ENCODE results near the gene RCOR1. TPM values are rescaled to one million over a fixed set of nuclear protein-coding genes. Genes with fewer than 3 reads are reported as not detected.
A peak's percentile ranks its signal among the peaks of the same experiment; 100 is the strongest.

The RCOR1 gene
- total and polyA plus RNA-seq, 2 of the 4 experiments (the other 2 are of a cell fraction): 9.0 to 11.2 TPM

GRCh38 chr14:102579696-102580549 lies 12.5 kb upstream of the RCOR1 start:
- peak overlapping the region; percentile 51 for H2AK9ac ChIP-seq (replicated peaks; ENCODE audit: low read depth, low read length, poor library complexity)
- H3K56ac ChIP-seq (ENCODE audit: extremely low read depth, insufficient read depth, low read length): no peak overlapping the region
- peak overlapping the region; percentile 25 for H2BK5ac ChIP-seq (ENCODE audit: low read depth, low read length, poor library complexity, severe bottlenecking)
- H3K27me3 ChIP-seq (ENCODE audit: control insufficient read depth, insufficient read depth, low read length): no peaks in the 10 kb centered on the region
- in situ Hi-C loops (cut with MboI; ENCODE audit: low sequenced_read_pairs) (no loop called here), intact Hi-C loops (cut with micrococcal nuclease) (no loop called here), dilution Hi-C loops (cut with HindIII; ENCODE audit: low sequenced_read_pairs, unreplicated experiment) (no loop called here)
- 31% methylated on average over 10 of the region's 19 CpGs; no CpG with 5 or more reads in 1 of the 2 experiments for WGBS, 2 experiments (ENCODE audit: extremely low coverage in 2 of 2, insufficient read length in 1 of 2)
- no peak overlapping the region; the same call in 1 of the 2 replicates for H3K23ac ChIP-seq (ENCODE audit: low read depth, low read length)
- H3K79me1 ChIP-seq (ENCODE audit: low read depth in 1 of 2, low read length in 2 of 2): no peaks in the 10 kb centered on the region; a peak in 1 of 4 replicates
- no peaks in the 10 kb centered on the region for H3K9me3 ChIP-seq (ENCODE audit: control insufficient read depth, insufficient read depth, low read length)
- peaks cover 15% of the 10 kb centered on the region for H3K9me1 ChIP-seq (ENCODE audit: insufficient read depth, low read length)
- ATAC-seq (ENCODE audit: low read depth) (peak; percentile 72), DNase-seq (peak; percentile 76)
- no peak overlapping the region; the same call in 1 of the 2 replicates for H2BK20ac ChIP-seq (ENCODE audit: low read depth, low read length)
- H2AFZ ChIP-seq (replicated peaks; ENCODE audit: low read length, poor library complexity): peak overlapping the region; percentile 90
- H2AK5ac ChIP-seq (ENCODE audit: low read depth, low read length): peak overlapping the region; percentile 20; the same call in 1 of the 2 replicates
- H4K5ac ChIP-seq (ENCODE audit: low read depth, low read length): no peak overlapping the region
- H4K20me1 ChIP-seq (ENCODE audit: insufficient read depth, low read length): no peaks in the 10 kb centered on the region
- peak overlapping the region in 1 of 2 experiments; percentile 17; a peak in 2 of 4 replicates for H4K8ac ChIP-seq (ENCODE audit: low read depth in 2 of 2, low read length in 2 of 2)
- ChIA-PET POLR2A (ENCODE audit: unreplicated experiment) (no interaction called here), CTCF (no interaction called here)
- peak overlapping the region; percentile 30; the same call in 1 of the 2 replicates for H3K27ac ChIP-seq (ENCODE audit: insufficient read depth, low read length)
- peak overlapping the region; percentile 46; the same call in 1 of the 2 replicates for H4K91ac ChIP-seq (ENCODE audit: insufficient read depth, low read depth, low read length)
- no peaks in the 10 kb centered on the region for H3K36me3 ChIP-seq (ENCODE audit: control insufficient read depth, insufficient read depth, low read length)
- peak overlapping the region; percentile 33 for H3K4me2 ChIP-seq (ENCODE audit: low read depth, low read length)
- BruUV-seq (replicated peaks): no TSS peak
- no peak overlapping the region for H3K4me3 ChIP-seq (ENCODE audit: insufficient read depth, low read depth, low read length)
- H2BK15ac ChIP-seq (ENCODE audit: low read depth, low read length): peak overlapping the region; percentile 22; the same call in 1 of the 3 replicates
- no peak overlapping the region for H3K9ac ChIP-seq (ENCODE audit: low read depth, low read length)
- H2BK120ac ChIP-seq (ENCODE audit: low read depth, low read length): peak overlapping the region; percentile 56; the same call in 1 of the 2 replicates
- peak overlapping the region; percentile 71 for H3K4ac ChIP-seq (ENCODE audit: low read depth, low read length)
- peak overlapping the region; percentile 29; the same call in 1 of the 2 replicates for H3K14ac ChIP-seq (replicated peaks; ENCODE audit: low read depth, low read length)
- H3K4me1 ChIP-seq (ENCODE audit: control insufficient read depth, insufficient read depth, low read length): peaks cover 11% of the 10 kb centered on the region
- 0 out of 2 replicates have a peak overlapping the region, but pooled peaks have one; percentile 7 for H3K18ac ChIP-seq (ENCODE audit: low read depth, low read length)
- TF ChIP-seq RCOR1 (IDR thresholded peaks at IDR 0.05; ENCODE audit: insufficient replicate concordance, low read length) (no peak), POLR2A (IDR thresholded peaks at IDR 0.05; ENCODE audit: low read depth, low read length) (no peak), MAFK (IDR thresholded peaks at IDR 0.05; ENCODE audit: low read depth, low read length) (peak; percentile 87), MXI1 (IDR thresholded peaks at IDR 0.05; ENCODE audit: borderline replicate concordance, low read depth, low read length) (no peak), MAZ (IDR thresholded peaks at IDR 0.05; ENCODE audit: borderline replicate concordance, low read depth, low read length) (no peak), CEBPB (IDR thresholded peaks at IDR 0.05; ENCODE audit: low read depth, low read length) (peak; percentile 66), BHLHE40 (IDR thresholded peaks at IDR 0.05; ENCODE audit: low read depth, low read length) (no peak), RAD21 (IDR thresholded peaks at IDR 0.05; ENCODE audit: low read length) (no peak), ELK1 (IDR thresholded peaks at IDR 0.05; ENCODE audit: borderline replicate concordance, low read depth, low read length) (no peak), CHD1 (IDR thresholded peaks at IDR 0.05; ENCODE audit: low read depth, low read length) (no peak), SMC3 (IDR thresholded peaks at IDR 0.05; ENCODE audit: low read depth, low read length) (no peak)
- TF ChIP-seq, protein P1, sequence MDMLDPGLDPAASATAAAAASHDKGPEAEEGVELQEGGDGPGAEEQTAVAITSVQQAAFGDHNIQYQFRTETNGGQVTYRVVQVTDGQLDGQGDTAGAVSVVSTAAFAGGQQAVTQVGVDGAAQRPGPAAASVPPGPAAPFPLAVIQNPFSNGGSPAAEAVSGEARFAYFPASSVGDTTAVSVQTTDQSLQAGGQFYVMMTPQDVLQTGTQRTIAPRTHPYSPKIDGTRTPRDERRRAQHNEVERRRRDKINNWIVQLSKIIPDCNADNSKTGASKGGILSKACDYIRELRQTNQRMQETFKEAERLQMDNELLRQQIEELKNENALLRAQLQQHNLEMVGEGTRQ (IDR thresholded peaks at IDR 0.05; ENCODE audit: low read depth, low read length): peak; percentile 60; the same call in 1 of the 2 replicates
